HAP-1 (cell line): ENCODE measurements around the gene HDAC4.

Source experiments
- DNase-seq, 2 experiments: peaks; one replicate each; pipeline ENCODE4 v3.0.0-alpha.2; 2016 to 2020; ENCODE audit warnings: low spot score in 2 of 2
- H3K27me3 ChIP-seq: fragments of 250-450 bp; sonication (Bioruptor Pico); 2 replicates; pipeline ENCODE4 v1.5.1; 2020; ENCODE audit warnings: low read depth, mild to moderate bottlenecking, moderate library complexity
- H3K36me3 ChIP-seq: fragments of 250-450 bp; sonication (Bioruptor Pico); replicated peaks from 2 replicates; pipeline ENCODE4 v1.5.1; 2020; ENCODE audit warnings: mild to moderate bottlenecking
- H3K4me1 ChIP-seq: fragments of 250-450 bp; sonication (Bioruptor Pico); 2 replicates; pipeline ENCODE4 v1.5.1; 2020; ENCODE audit warnings: mild to moderate bottlenecking
- H3K4me3 ChIP-seq: fragments of 250-450 bp; sonication (Bioruptor Pico); 2 replicates; pipeline ENCODE4 v1.5.1; 2020; ENCODE audit warnings: mild to moderate bottlenecking, moderate library complexity
- H3K9me3 ChIP-seq: fragments of 250-450 bp; sonication (Bioruptor Pico); 2 replicates; pipeline ENCODE4 v1.5.1; 2020; ENCODE audit warnings: mild to moderate bottlenecking, moderate library complexity
- in situ Hi-C: fragments of 300-500 bp; cut with MboI; formaldehyde crosslinking; loops from 3 replicates; pipeline ENCODE4 v1.14.3; 2020; ENCODE audit warnings: low sequenced_read_pairs, inconsistent platforms, mixed read lengths

The HDAC4 gene

DNA sequence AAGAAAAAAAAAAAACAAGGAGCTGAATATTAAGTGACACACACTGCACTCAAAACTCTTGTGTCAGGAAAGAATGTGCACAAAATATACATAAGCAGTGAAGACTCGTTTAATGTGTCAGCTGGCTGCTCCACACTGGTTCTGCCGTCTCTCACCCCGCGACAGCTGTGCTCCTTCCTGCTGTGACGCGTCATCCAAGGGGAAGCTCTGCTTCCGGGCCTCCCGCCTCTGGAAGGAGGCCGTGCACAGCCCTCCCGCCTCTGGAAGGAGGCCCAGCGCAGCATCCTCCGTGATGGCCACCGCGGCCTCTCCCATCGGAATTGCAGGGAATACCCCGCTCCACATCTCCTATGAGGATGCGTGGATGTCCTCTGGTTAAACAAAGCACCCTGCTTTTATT is 151.0 kb downstream of the HDAC4 start:
- in situ Hi-C loops = no loop called here

DNA sequence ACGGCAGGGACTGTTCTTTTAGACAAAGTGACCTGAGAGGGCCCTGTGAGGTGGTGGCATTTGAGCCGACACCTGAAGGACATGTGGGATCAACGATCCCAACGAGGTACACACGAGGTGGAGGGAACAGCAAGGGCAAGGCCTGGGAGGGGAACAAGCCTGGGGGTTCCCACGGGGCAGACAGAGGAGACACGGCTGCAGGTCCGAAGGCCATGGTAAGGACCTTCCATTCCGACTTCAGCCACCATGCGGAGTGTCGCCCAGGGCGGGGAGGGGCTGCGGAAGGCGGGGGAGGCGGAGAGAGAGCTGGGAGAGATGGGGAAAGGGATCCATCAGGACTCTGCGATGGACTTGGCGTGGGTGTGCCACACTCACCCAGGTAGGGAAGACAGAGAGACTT is 151.8 kb downstream of the HDAC4 start:
- H3K4me1 ChIP-seq = no peaks in the 10 kb centered on the region
- no peak for DNase-seq
- H3K9me3 ChIP-seq = no peaks in the 10 kb centered on the region
- in situ Hi-C loops = no loop called here
- H3K27me3 ChIP-seq = no peaks in the 10 kb centered on the region
- no peaks in the 10 kb centered on the region for H3K36me3 ChIP-seq
- H3K4me3 ChIP-seq = no peak overlapping the region

More for the DNA sequence above, 151.0 kb downstream of the HDAC4 start:
- Histone ChIP-seq H3K9me3 (no peaks in the 10 kb centered on the region), H3K27me3 (no peaks in the 10 kb centered on the region), H3K36me3 (no peaks in the 10 kb centered on the region), H3K4me3 (no peak overlapping the region), H3K4me1 (no peaks in the 10 kb centered on the region)
- no peak for DNase-seq

DNA sequence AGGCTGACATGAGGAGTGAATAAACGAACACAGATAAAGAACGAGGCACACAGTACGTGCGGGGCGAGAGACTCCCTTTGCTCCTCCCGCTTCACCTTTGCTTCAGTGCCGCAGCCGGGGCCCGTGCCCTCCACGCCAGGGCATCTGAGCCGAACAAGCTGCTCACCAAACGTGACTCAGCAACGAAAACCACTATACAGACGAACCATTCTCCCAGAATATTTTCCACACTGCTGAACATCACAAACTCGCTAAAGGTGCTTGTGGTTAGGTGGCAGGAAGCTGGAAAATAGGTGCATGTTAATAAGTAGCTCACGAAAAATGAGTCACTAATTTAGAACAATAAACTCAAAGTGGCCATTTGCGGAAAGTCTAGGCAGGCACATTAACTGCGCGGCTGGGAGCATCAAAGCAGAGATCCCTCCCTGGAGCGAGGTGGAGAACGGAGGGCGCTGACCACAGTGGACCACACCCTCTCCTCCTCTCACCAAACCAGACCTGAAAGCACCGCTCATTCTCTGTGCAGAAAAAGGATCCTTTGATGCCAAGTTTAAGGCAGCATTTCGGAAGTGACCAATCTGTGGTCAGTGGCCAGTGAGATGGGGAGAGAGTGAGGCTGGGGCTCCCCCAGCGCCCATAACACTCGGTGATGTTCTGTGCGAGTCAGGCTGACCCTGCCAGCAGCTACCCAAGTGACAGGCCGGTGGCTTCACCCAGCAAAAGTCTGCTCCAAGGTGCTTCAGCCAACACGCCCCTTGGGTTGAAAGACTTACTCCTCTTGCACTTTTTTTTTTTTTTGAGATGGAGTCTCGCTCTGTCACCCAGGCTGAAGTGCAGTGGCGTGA is 153.2 kb downstream of the HDAC4 start:
- DNase-seq = no peak
- in situ Hi-C loops = no loop called here
- Histone ChIP-seq H3K9me3 (no peaks in the 10 kb centered on the region), H3K36me3 (no peaks in the 10 kb centered on the region), H3K4me3 (no peak overlapping the region), H3K4me1 (no peaks in the 10 kb centered on the region), H3K27me3 (no peaks in the 10 kb centered on the region)

DNA sequence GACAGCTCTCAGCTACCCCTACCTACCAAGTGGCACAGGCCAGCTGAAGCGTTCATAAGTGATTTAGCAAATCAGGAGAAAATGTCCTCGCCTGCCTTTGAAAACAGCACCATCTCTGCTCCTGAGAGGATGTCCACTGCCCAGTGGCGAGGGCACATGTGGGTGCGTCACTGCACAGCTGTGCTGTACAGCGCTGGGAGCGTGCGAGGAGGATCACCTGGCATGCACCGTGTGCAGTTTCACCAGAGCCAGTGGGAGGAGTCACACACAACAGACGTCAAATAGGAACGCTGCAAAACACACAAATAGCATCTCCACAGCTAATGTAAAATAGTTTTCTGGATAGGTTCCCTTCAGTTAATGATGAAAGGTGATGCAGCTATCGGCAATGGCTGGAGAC is 154.1 kb downstream of the HDAC4 start:
- no peak for DNase-seq
- H3K27me3 ChIP-seq = no peaks in the 10 kb centered on the region

DNA sequence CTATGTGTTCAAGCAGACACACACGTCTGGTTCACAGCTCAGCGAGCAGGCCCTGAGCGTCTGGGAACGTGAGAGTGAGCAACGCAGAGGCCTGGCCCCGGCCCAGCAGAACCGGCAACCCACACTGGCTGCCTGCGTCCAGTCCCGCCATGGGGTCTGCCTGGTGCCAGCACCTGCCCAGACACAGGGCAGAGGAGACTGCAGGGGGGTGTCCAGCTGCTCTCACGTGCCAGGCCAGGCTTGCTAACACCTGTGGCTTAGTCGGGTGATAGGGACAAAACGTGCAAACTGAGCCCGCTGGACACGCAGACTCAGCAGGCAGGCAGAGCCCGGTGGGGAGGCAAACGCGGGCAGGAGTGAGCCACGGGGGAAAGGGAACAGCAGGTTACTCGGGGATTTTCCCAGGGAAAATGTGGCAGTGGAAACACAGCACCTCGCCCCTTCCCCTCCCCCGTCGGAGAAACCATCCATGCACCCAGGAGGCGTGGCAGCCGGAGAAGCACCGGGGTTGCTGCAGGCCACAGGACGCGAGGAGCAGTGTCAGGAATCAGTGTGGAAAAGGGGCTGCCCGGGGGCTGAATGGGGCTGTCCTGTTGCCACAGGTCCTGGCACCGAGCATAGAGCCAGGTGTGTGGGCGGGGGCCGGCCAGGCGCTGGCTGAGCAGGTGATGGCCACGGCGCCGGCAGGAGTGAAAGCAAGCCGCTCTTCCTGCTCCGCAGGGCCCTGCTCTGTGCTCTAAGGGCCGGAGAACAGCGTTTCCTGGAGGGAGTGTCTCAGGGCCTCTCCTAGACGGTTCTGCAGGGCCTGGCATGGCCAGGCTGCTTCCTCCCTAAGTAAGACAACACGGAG is 154.7 kb downstream of the HDAC4 start:
- Histone ChIP-seq H3K4me3 (no peak overlapping the region), H3K36me3 (no peaks in the 10 kb centered on the region), H3K27me3 (no peaks in the 10 kb centered on the region), H3K4me1 (no peaks in the 10 kb centered on the region), H3K9me3 (no peaks in the 10 kb centered on the region)
- in situ Hi-C loops = no loop called here
- no peak for DNase-seq

More for the DNA sequence above, 154.1 kb downstream of the HDAC4 start:
- no peaks in the 10 kb centered on the region for H3K36me3 ChIP-seq
- no peaks in the 10 kb centered on the region for H3K4me1 ChIP-seq
- H3K4me3 ChIP-seq = no peak overlapping the region
- H3K9me3 ChIP-seq = no peaks in the 10 kb centered on the region
- in situ Hi-C loops = no loop called here

DNA sequence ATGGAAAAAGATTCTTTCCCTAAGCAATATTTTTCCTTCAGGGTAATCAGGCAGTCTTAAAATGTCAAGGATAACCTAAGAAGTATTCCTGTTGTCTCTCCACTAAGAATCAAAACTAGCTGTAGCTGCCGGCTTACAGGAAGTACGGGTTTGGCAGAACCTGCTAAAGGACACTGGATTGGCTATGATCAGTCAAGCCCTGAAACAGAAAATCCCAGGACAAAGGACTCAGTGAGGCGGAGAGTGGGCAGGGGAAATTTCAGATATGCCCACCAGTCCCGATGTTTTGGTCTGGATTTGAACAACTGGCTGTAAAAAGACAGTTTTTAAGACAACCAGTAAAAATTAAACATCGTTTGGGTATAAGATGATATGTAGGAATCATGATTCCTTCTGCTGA is 155.7 kb downstream of the HDAC4 start:
- DNase-seq = no peak
- H3K4me1 ChIP-seq = no peaks in the 10 kb centered on the region
- in situ Hi-C loops = no loop called here
- H3K27me3 ChIP-seq = no peaks in the 10 kb centered on the region
- H3K4me3 ChIP-seq = no peak overlapping the region
- H3K36me3 ChIP-seq = no peaks in the 10 kb centered on the region
- H3K9me3 ChIP-seq = no peaks in the 10 kb centered on the region

DNA sequence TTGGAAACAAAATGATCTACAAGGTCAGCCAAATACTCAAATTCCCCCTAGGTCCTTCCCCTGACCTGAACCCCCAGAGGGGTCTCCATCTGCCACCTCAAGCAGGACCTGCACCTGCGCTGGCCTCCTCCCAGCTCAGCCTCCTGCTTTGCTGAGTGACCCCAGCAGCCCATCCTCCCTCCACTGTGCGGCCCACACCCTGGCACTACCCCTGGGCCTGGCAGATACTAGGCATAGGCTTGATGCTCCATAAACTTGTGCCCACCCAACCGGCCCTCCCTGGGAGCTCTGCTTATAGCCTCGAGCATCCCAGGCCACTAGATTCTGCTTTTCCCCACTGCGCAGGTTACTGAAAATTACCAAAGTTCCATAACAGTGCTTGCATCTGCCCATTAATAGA is 156.2 kb downstream of the HDAC4 start:
- Histone ChIP-seq H3K27me3 (no peaks in the 10 kb centered on the region), H3K9me3 (no peaks in the 10 kb centered on the region), H3K4me3 (no peak overlapping the region), H3K36me3 (no peaks in the 10 kb centered on the region), H3K4me1 (no peaks in the 10 kb centered on the region)
- DNase-seq = no peak
- in situ Hi-C loops = no loop called here

DNA sequence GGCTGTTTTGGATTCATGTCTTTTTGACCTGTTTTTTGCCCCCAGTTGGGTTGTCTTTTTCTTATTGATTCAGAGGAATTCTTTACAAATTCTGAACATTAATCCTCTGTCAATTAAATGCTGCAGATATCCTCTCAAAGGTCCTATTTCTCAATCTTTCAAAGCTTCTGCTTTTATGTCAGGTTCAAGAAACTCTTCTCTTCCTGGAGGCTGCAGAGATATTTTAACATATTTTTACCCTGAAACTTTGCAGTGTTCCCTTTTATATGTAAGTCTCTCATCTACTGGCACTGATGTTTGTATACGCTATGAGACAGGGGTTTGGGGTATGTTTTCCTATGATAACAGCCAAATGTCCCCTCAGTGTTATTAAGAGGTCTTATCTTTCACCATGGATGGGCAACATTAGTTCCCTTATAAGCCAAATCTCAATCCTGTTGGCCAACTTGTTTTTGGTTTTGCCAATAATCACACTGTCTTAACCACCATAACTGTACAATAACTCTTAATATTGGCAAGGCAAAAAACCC is 159.3 kb downstream of the HDAC4 start:
- no peaks in the 10 kb centered on the region for H3K9me3 ChIP-seq
- in situ Hi-C loops = no loop called here
- DNase-seq = no peak
- no peaks in the 10 kb centered on the region for H3K4me1 ChIP-seq
- H3K4me3 ChIP-seq = no peak overlapping the region
- no peaks in the 10 kb centered on the region for H3K27me3 ChIP-seq
- H3K36me3 ChIP-seq = no peaks in the 10 kb centered on the region

DNA sequence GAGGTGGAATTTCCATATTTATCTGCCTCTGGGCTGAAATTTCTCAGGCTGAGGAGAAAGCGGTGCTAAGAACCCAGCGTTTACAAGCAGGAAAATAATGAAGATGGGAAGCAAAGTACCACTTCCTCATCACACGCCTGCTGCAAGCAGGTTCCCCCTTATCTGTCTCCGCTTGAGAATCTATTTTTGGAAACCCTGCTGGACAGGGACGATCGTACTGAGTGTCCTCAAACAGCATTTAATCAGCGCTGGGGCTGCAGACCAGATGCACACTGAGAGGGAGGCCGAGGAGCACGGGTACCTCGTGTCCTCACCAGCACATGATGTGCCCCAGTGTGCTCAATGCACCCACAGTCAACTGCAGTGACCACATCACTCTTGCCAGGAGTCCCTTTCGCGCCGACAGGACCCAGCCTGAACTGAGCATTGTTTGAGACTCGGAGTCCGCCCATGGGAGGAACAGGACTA is 160.4 kb downstream of the HDAC4 start:
- in situ Hi-C loops = no loop called here
- no peak for DNase-seq
- Histone ChIP-seq H3K4me1 (no peaks in the 10 kb centered on the region), H3K27me3 (no peaks in the 10 kb centered on the region), H3K9me3 (no peaks in the 10 kb centered on the region), H3K4me3 (no peak overlapping the region), H3K36me3 (no peaks in the 10 kb centered on the region)

DNA sequence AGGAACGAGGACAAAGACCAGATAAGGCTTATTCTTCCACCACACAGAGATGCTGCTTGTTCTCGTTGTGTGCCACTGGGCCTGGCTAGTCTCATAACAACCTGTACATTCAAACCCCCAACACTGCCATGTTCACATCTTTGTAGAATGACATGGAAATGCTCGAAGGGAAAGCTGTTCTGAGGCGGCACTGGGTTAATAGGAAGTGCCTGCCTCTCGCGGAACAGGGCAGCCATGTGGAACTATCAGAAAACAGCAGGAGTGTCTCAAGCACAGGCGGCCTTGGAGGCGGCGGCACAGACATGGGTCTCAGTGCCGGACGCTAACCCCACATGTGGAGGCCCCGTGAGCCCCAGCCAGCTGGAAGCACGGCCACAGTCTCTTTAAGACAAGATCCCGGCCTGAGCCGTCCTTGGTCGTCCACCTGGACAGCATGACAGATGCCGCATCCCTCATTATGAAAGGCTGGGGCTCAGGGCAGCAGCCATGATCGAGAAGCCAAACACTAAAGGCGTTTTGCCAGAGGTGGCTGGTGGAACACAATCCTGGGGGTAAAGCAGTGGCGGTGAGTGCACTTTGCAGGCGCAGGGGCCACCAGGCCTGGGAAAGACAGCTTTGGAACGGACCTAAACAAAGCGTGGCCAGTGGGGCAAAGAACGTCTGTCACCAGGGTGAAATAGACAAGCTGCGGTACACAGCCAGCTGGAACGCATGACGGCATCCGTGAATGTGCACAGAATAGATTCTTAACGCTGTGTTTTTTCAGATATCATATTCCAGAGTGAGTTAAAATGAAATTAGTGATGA is 161.0 kb downstream of the HDAC4 start:
- in situ Hi-C loops = no loop called here
- Histone ChIP-seq H3K9me3 (no peaks in the 10 kb centered on the region), H3K4me3 (no peak overlapping the region), H3K36me3 (no peaks in the 10 kb centered on the region), H3K4me1 (no peaks in the 10 kb centered on the region), H3K27me3 (no peaks in the 10 kb centered on the region)
- no peak for DNase-seq

DNA sequence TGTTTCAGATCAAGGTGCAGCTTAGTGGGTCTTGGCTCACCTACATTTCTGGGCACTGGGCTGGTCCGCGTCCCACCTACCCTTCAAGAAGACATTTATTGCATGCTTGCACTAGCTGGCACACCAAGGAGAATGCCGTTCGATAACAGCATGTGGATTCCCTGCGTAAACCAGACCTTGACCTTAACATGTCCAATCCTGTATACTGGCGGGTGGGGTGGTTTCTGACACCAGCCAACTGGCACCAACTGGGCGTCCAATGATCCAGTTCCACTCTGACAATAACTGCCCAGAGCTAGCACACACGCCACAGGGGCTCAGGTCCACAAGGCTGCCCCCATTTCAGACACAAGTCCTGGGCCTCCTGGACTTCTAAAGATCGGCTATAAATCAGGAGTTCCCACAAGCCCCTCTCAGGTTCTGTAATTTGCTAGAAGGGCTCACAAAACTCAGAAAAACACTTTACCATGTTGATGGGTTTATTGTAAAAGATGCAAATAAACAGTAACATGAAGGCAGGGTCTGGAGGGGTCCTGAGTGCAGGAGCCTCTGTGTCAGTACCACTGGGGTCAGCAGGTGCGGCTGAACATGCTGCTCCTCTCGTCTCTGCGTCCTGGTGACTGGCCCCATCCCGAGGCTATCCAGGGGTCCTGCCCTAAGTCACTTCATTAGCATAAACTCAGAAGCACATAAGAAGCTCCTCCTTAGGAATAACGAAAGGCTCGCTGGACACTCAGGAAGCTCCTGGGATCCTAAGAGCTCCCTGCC is 161.8 kb downstream of the HDAC4 start:
- in situ Hi-C loops = no loop called here
- Histone ChIP-seq H3K36me3 (no peaks in the 10 kb centered on the region), H3K27me3 (no peaks in the 10 kb centered on the region), H3K9me3 (no peaks in the 10 kb centered on the region), H3K4me3 (no peak overlapping the region), H3K4me1 (no peaks in the 10 kb centered on the region)
- DNase-seq = no peak

DNA sequence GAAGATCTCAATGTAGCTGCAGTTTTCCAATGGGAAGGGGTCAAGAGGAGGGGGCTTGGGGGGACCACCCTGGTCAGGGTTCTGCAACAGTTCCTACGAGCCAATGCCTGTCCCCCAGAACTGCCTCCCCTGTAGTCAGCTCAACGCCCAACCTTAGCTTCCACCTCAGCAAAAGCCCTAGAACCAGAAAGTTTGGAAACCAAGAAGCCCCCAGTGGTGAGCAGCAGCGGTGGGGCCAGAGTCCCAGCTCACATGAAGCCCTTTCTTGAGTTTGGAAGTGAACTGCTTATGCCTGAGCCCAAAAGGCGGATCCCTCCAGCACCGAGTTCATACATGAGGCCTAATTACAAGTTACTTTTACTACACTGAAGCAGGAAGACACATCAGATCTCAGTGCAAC is 162.4 kb downstream of the HDAC4 start:
- H3K36me3 ChIP-seq = no peaks in the 10 kb centered on the region
- in situ Hi-C loops = no loop called here
- no peaks in the 10 kb centered on the region for H3K9me3 ChIP-seq
- H3K27me3 ChIP-seq = no peaks in the 10 kb centered on the region
- no peak overlapping the region for H3K4me3 ChIP-seq
- DNase-seq = no peak
- no peaks in the 10 kb centered on the region for H3K4me1 ChIP-seq

DNA sequence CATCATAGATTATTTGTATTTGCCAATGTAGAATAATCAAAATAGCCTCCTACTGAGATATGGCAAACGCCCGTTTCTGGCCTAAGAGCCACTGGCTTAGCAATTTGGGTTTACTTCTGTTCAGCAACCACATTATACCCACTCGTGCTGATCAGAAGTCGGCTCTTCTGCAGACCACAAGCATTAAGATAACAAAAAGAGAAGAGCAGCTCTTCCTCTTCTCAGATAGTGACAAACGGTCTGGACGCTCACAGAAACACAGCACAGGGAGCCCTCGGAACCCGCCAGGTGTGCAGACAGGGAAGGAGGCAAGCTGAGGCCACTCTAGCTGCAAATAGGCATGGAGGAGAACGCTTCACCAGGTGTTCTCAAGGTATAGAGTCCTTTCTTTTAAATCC is 164.0 kb downstream of the HDAC4 start:
- no peak overlapping the region for H3K4me3 ChIP-seq
- H3K9me3 ChIP-seq = no peaks in the 10 kb centered on the region
- no peaks in the 10 kb centered on the region for H3K36me3 ChIP-seq
- DNase-seq = no peak
- in situ Hi-C loops = no loop called here
- H3K27me3 ChIP-seq = no peaks in the 10 kb centered on the region
- H3K4me1 ChIP-seq = no peaks in the 10 kb centered on the region
